Fibroblast of villous mesenchyme (primary cell): ENCODE results near the gene DHCR7. TPM values are rescaled to one million over a fixed set of nuclear protein-coding genes. Genes with fewer than 3 reads are reported as not detected.
"Not testable (repeated sequence)": the region's sequence is repeated elsewhere in the genome, so short reads cannot be mapped to it uniquely, and the experiment has no call there.

Experiments used
- DNase-seq: peaks from one replicate; pipeline ENCODE4 v3.0.0-alpha.2; 2010; ENCODE audit warnings: low read depth
- H3K4me3 ChIP-seq: 2 replicates; pipeline ENCODE4 v1.5.1; 2011; ENCODE audit warnings: low read depth, mild to moderate bottlenecking, low read length
- CTCF ChIP-seq: IDR thresholded peaks from 2 replicates; pipeline ENCODE4 v1.5.1; 2012; ENCODE audit warnings: low read depth, mild to moderate bottlenecking, low read length; ENCODE audit not compliant: insufficient read depth
- total RNA-seq: library from RNA; depleted of rRNA; stranded (reverse); fragments of >200 nt; gene quantifications from 2 replicates; pipeline ENCODE4 v1.2.3, GENCODE V29; 2012

The DHCR7 gene
- total RNA-seq, 1 donor = 94.1 TPM

- TF ChIP-seq CTCF = no peak
- no peak for DNase-seq
Observed at GRCh38 chr11:71429701-71430100, 18.5 kb downstream of the DHCR7 start.

GRCh38 chr11:71428861-71429435, 19.2 kb downstream of the DHCR7 start:
- DNase-seq = no peak
- H3K4me3 ChIP-seq = no peak overlapping the region
- TF ChIP-seq CTCF = no peak

More at GRCh38 chr11:71429701-71430100, 18.5 kb downstream of the DHCR7 start:
- no peak overlapping the region for H3K4me3 ChIP-seq

DNA sequence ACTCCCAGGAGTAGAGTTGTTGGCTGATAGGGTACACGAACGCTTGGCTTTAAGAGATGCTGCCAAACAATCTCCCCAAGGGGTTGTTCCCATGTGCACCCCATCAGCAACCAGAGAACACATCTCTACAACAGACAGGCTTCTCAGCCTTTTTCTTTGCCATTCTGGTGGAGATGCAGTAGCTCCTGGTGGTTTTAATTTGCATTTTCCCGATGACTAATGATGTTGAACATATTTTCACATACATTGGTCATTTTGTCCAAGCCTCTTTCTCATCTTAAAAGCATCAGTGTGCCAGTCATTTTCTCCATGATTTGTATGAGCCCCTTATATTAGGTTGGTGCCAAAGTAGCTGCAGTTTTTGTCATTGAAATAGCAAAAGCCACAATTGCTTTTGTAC, 21.8 kb downstream of the DHCR7 start:
- TF ChIP-seq CTCF = no peak
- H3K4me3 ChIP-seq = no peak overlapping the region
- no peak for DNase-seq

DNA sequence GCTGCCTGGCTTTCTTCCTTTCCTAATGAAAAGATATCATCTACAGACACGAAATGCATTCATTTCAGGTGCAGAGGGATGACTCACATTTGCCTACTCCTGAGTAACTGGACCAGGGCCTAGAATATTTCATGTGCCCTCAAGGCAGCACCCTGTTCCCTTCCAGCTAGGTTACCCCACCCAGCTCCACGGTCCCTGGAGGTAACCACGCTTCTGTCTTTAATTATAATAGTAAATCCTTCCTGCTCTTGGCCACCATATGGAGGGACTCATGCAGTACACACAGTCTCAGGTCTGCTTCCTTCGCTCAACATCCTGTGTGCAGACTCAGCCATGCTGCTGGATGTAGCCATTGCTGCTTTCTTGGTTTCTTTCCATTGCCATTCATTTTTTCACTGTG, 22.3 kb downstream of the DHCR7 start:
- TF ChIP-seq CTCF = no peak
- no peak overlapping the region for H3K4me3 ChIP-seq
- DNase-seq = no peak

- DNase-seq = no peak
- no peak for TF ChIP-seq CTCF
- H3K4me3 ChIP-seq = no peak overlapping the region
Observed at GRCh38 chr11:71425409-71425808, 22.8 kb downstream of the DHCR7 start.

DNA sequence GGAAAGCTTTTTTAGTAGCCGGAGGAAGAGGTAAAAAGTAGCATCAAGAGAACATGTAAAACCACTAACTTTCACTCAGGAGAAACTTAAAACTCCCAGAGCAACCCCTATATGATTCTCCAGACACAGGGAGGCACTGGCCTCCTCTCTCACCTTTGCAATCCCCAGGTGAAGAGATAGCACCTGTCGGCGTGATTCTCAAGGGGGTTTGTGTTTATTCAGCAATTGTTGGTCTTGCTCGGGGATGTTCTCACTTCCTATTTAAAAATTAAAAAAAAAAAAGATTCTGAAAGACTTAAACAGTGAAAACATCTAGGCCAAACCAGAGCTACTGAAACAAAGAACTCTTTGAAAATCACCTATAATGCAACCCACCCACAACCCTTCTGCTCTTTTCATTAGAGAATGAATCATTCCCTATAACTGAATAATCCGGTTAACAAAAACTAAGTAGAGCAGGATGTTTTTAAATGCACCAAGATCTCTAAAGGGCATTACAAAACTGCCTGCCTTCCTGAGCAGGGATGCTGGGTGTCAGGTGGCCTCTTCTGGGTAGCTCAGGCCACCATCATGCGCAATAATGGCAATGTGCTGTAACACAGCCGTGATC, 24.9 kb downstream of the DHCR7 start:
- TF ChIP-seq CTCF = no peak
- no peak for DNase-seq

DNA sequence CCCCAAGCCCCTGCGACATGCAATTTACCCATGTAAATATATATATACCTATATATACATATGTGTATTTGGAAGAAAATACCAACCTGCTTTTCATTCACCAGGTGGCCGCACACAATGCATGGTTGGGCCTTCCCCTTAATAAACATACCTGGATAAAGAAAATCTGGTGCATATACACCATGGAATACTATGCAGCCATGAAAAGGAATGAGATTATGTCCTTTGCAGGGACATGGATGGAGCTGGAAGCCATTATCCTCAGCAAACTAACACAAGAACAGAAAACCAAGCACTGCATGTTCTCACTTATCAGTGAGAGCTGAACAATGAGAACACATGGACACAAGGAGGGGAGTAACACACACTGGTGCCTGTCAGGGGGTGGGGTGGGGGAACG, 25.9 kb downstream of the DHCR7 start:
- DNase-seq, H3K4me3 ChIP-seq: not testable (repeated sequence)

More for the DNA sequence above, 24.9 kb downstream of the DHCR7 start:
- H3K4me3 ChIP-seq = no peak overlapping the region
